Large intestine (tissue), 3 donors: ENCODE results near the gene LTBP1. TPM values are rescaled to one million over a fixed set of nuclear protein-coding genes. Genes with fewer than 3 reads are reported as not detected.

Experiments
- DNase-seq, 2 donors: peaks; one replicate each; pipeline versions ENCODE4 v3.0.0 to v3.0.0-alpha.2; 2013
- H3K27ac ChIP-seq: one replicate; pipeline ENCODE4 v1.5.1; 2013; ENCODE audit warnings: low read length
- H3K27me3 ChIP-seq: 2 replicates; pipeline ENCODE4 v1.6.1; 2013; ENCODE audit warnings: low read length; ENCODE audit not compliant: control insufficient read depth, insufficient read depth
- H3K36me3 ChIP-seq: 2 replicates; pipeline ENCODE4 v1.6.1; 2013; ENCODE audit warnings: low read length; ENCODE audit not compliant: control insufficient read depth, insufficient read depth
- H3K4me1 ChIP-seq: one replicate; pipeline ENCODE4 v1.6.1; 2013; ENCODE audit warnings: low read length; ENCODE audit not compliant: control insufficient read depth, insufficient read depth
- H3K4me3 ChIP-seq: one replicate; pipeline ENCODE4 v1.5.1; 2013; ENCODE audit warnings: low read length
- H3K9me3 ChIP-seq: one replicate; pipeline ENCODE4 v1.6.1; 2013; ENCODE audit warnings: mild to moderate bottlenecking, low read depth, low read length, moderate library complexity; ENCODE audit not compliant: control insufficient read depth
- WGBS: methylation state at CpG from one replicate; pipeline ENCODE4 v1.1.5; 2013; ENCODE audit warnings: low lambda C conversion rate; ENCODE audit not compliant: insufficient coverage; 5-methylcytosine and 5-hydroxymethylcytosine counted together
- polyA plus RNA-seq: library from polyadenylated mRNA; unstranded; fragments of 120-200 nt; gene quantifications from one replicate; pipeline ENCODE4 v1.2.1, GENCODE V29; 2013

The LTBP1 gene
- polyA plus RNA-seq, 1 donor = 22.9 TPM

GRCh38 chr2:33217406-33217805 lies 270.7 kb downstream of the LTBP1 start:
- no peak for DNase-seq
- H3K4me3 ChIP-seq = no peak overlapping the region
- H3K27ac ChIP-seq = no peak overlapping the region
- H3K36me3 ChIP-seq = no peaks in the 10 kb centered on the region
- no peaks in the 10 kb centered on the region for H3K9me3 ChIP-seq
- no peaks in the 10 kb centered on the region for H3K27me3 ChIP-seq
- no peaks in the 10 kb centered on the region for H3K4me1 ChIP-seq
- 92% methylated on average over 2 of the region's 3 CpGs for WGBS

GRCh38 chr2:33219114-33219513 lies 272.4 kb downstream of the LTBP1 start:
- DNase-seq = no peak
- Histone ChIP-seq H3K27ac (no peak overlapping the region), H3K4me1 (no peaks in the 10 kb centered on the region), H3K4me3 (no peak overlapping the region), H3K36me3 (no peaks in the 10 kb centered on the region), H3K27me3 (no peaks in the 10 kb centered on the region), H3K9me3 (no peaks in the 10 kb centered on the region)
- no CpG with 5 or more reads among the region's 4 CpGs for WGBS

- 67% methylated on average over 2 of the region's 2 CpGs for WGBS
- DNase-seq = no peak
- H3K27ac ChIP-seq = no peak overlapping the region
- H3K36me3 ChIP-seq = no peaks in the 10 kb centered on the region
- H3K27me3 ChIP-seq = no peaks in the 10 kb centered on the region
- H3K4me1 ChIP-seq = no peaks in the 10 kb centered on the region
- no peaks in the 10 kb centered on the region for H3K9me3 ChIP-seq
- H3K4me3 ChIP-seq = no peak overlapping the region
Measured at GRCh38 chr2:33219850-33220275, 273.1 kb downstream of the LTBP1 start.

GRCh38 chr2:33220533-33220932 lies 273.8 kb downstream of the LTBP1 start:
- no CpG with 5 or more reads among the region's 3 CpGs for WGBS
- Histone ChIP-seq H3K27ac (no peak overlapping the region), H3K4me1 (no peaks in the 10 kb centered on the region), H3K4me3 (no peak overlapping the region), H3K9me3 (no peaks in the 10 kb centered on the region), H3K27me3 (no peaks in the 10 kb centered on the region), H3K36me3 (no peaks in the 10 kb centered on the region)
- DNase-seq = no peak

GRCh38 chr2:33221046-33221784 lies 274.5 kb downstream of the LTBP1 start:
- Histone ChIP-seq H3K4me3 (no peak overlapping the region), H3K27me3 (no peaks in the 10 kb centered on the region), H3K9me3 (no peaks in the 10 kb centered on the region), H3K36me3 (no peaks in the 10 kb centered on the region), H3K4me1 (no peaks in the 10 kb centered on the region), H3K27ac (no peak overlapping the region)
- WGBS = 100% methylated on average over 1 of the region's 3 CpGs
- DNase-seq = no peak

- no CpG with 5 or more reads among the region's 1 CpG for WGBS
- H3K27me3 ChIP-seq = no peaks in the 10 kb centered on the region
- H3K36me3 ChIP-seq = no peaks in the 10 kb centered on the region
- H3K9me3 ChIP-seq = no peaks in the 10 kb centered on the region
- no peak for DNase-seq
- no peaks in the 10 kb centered on the region for H3K4me1 ChIP-seq
- H3K4me3 ChIP-seq = no peak overlapping the region
- no peak overlapping the region for H3K27ac ChIP-seq
Measured at GRCh38 chr2:33222309-33222708, 275.6 kb downstream of the LTBP1 start.

- Histone ChIP-seq H3K4me3 (no peak overlapping the region), H3K27ac (no peak overlapping the region), H3K27me3 (no peaks in the 10 kb centered on the region), H3K9me3 (no peaks in the 10 kb centered on the region), H3K4me1 (no peaks in the 10 kb centered on the region), H3K36me3 (no peaks in the 10 kb centered on the region)
- 100% methylated on average over 1 of the region's 4 CpGs for WGBS
- no peak for DNase-seq
Measured at GRCh38 chr2:33223856-33224255, 277.1 kb downstream of the LTBP1 start.

- H3K36me3 ChIP-seq = no peaks in the 10 kb centered on the region
- no peaks in the 10 kb centered on the region for H3K9me3 ChIP-seq
- DNase-seq = no peak
- H3K27ac ChIP-seq = no peak overlapping the region
- H3K4me3 ChIP-seq = no peak overlapping the region
- no peaks in the 10 kb centered on the region for H3K4me1 ChIP-seq
- 80% methylated on average over 1 of the region's 2 CpGs for WGBS
- no peaks in the 10 kb centered on the region for H3K27me3 ChIP-seq
Measured at GRCh38 chr2:33225350-33225749, 278.6 kb downstream of the LTBP1 start.

- Histone ChIP-seq H3K9me3 (no peaks in the 10 kb centered on the region), H3K4me3 (no peak overlapping the region), H3K27ac (no peak overlapping the region), H3K4me1 (no peaks in the 10 kb centered on the region), H3K36me3 (no peaks in the 10 kb centered on the region), H3K27me3 (no peaks in the 10 kb centered on the region)
- WGBS = 100% methylated on average over 3 of the region's 4 CpGs
- DNase-seq = no peak
Measured at GRCh38 chr2:33226546-33226945, 279.8 kb downstream of the LTBP1 start.

GRCh38 chr2:33229646-33230045 lies 282.9 kb downstream of the LTBP1 start:
- H3K4me1 ChIP-seq = no peaks in the 10 kb centered on the region
- WGBS = no CpG with 5 or more reads among the region's 4 CpGs
- no peaks in the 10 kb centered on the region for H3K36me3 ChIP-seq
- no peaks in the 10 kb centered on the region for H3K27me3 ChIP-seq
- H3K9me3 ChIP-seq = no peaks in the 10 kb centered on the region
- H3K4me3 ChIP-seq = no peak overlapping the region
- no peak overlapping the region for H3K27ac ChIP-seq
- no peak for DNase-seq

GRCh38 chr2:33230195-33230594 lies 283.4 kb downstream of the LTBP1 start:
- Histone ChIP-seq H3K4me1 (no peaks in the 10 kb centered on the region), H3K27me3 (no peaks in the 10 kb centered on the region), H3K36me3 (no peaks in the 10 kb centered on the region), H3K9me3 (no peaks in the 10 kb centered on the region), H3K4me3 (no peak overlapping the region), H3K27ac (no peak overlapping the region)
- no peak for DNase-seq
